ENCODE data around the gene NCKAP5.

NCKAP5 gene

GRCh38 chr2:132772340-132772739 lies 795.9 kb downstream of the NCKAP5 start:
- DNase-seq = no peak

DNA sequence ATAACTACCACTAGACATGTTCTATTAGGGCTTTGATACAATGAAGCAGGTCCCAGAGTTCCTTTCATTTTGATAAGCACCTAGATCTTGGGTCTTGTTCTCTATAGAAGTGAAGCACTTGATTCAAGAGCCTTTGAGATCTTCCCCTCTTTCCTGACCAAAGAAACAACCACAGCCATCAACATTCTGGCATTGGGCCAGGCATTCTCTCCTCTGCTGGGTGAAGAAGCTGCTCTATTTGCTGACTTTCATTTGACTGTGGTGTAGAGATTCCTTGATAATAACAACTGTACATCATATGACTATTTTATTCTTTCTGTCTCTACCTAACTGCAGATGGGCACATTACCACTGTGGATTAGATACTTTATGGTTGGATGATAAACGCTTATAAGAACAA lies 801.7 kb downstream of the NCKAP5 start:
- no peak for DNase-seq

DNA sequence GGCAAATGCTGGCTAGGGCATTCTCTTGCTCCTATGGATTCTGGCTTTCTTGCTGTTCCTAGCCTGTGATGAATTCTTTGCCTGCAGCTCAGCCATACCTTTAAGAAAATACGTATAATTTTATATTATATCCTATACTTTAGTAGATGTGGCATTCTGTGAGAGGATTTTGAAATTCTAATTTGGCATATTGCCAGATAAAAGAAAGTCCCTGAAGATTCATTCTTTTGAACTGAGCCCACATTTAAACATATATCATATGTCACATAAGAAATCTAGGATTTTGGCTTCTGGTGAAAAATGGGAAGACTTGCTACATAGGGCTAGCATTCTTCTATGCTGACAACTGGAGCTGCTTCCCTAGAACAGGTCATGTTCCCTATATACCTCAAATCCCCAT lies 806.8 kb downstream of the NCKAP5 start:
- no peak for DNase-seq

DNA sequence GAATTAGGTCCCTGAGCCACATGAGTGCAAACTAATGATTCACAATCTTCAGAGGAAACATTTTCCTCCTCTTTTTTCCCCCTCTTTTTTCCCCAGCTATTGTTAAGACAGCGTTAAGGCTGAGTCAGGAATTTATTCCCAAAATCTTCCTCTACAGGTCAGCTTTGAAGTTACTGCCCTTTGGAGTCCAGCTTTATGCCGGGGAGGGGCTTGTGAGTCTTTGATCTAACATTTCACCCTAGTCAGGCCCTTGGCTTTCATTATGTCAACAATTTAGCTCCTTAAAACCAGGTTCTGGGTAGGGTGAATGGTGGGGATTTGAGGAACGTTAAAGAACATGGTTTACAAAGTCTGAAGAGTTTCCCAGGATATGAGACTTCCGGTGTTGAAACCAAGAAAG lies 807.3 kb downstream of the NCKAP5 start:
- DNase-seq = no peak

GRCh38 chr2:132760405-132760804 lies 807.9 kb downstream of the NCKAP5 start:
- no peak for DNase-seq

- no peak for DNase-seq
Observed at GRCh38 chr2:132758995-132759394, 809.3 kb downstream of the NCKAP5 start.

GRCh38 chr2:132757676-132758075 lies 810.6 kb downstream of the NCKAP5 start:
- no peak for DNase-seq

GRCh38 chr2:132757002-132757589 lies 811.2 kb downstream of the NCKAP5 start:
- no peak for DNase-seq

- DNase-seq = no peak
Observed at GRCh38 chr2:132754867-132755472, 813.3 kb downstream of the NCKAP5 start.

DNA sequence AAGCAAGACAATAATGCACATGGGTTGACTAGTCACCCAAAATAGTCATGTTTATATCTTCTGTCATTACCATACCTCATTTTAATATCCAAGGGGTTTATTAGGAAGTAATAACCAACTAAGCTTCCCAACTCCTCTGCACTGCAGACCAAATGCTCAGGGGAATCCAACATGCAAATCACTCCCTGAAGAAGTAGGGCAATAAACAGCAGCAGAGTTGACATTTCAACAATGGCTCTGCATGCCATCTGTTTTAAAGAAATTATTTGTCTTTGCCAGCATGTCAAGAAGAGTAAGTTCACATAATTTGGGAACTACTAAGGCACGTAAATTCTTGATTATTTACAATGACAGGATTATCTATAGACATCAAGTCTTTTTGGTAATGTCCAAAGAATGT lies 813.9 kb downstream of the NCKAP5 start:
- no peak for DNase-seq

GRCh38 chr2:132752421-132753206 lies 815.6 kb downstream of the NCKAP5 start:
- DNase-seq = no peak

DNA sequence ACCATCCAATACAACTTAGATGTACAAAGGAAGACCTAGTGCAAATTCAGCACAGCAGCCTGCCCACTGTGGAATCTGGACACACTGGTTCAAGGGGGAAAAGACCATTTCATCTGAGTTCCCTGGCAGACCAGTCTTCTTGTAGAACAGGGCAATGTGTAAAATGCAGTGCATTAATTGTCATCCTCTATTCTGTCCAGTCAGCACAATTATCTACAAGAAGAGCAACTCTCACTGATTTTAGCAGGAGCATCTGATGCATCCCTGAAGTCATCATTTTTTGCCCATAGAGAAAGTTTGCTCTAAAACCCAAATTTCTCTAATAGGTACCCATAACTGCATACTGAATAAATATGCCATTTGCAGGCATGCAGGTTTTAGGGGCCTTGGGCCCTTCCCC lies 816.4 kb downstream of the NCKAP5 start:
- no peak for DNase-seq

- DNase-seq = no peak
Observed at GRCh38 chr2:132750606-132751005, 817.7 kb downstream of the NCKAP5 start.

GRCh38 chr2:132747046-132747445 lies 821.2 kb downstream of the NCKAP5 start:
- DNase-seq = no peak

DNA sequence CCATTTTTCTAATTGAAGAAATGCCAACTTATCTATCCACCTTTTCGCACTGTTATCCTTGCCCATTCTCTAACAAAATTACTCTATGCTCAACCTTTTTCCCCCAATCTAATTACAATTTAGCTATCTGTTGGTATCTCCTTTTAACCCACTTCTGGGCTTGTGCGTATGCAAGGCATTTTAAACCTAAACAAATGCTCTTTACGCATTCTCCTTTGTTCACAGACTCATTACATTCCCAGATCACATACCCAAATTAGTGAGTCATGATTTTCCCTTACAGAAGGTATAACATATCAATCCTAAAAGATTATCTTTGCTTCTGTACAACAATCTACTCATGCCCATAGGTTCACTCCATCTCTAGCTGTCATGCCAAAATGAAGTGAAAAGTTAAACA lies 826.5 kb downstream of the NCKAP5 start:
- no peak for DNase-seq

GRCh38 chr2:132740081-132740720 lies 828.1 kb downstream of the NCKAP5 start:
- no peak for DNase-seq

- no peak for DNase-seq
Observed at GRCh38 chr2:132738223-132738622, 830.0 kb downstream of the NCKAP5 start.

DNA sequence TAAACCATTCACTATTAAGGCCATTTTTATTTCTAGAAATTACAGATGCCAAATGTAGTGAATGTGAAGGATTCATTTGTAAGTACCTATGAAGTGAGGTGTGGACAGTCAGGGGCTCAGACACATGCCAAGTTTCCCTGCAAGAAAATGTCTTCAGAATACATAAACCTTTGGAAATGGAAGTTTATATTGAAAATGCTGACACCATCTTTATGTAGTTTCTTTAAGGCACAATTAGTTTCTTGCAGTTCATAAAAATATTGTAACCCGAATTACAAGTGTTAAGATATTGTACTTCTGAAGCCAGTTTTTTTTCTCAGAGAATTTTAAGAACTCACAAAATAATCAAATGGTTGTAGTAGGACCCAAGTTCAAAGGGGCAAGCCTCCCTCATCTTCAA lies 832.2 kb downstream of the NCKAP5 start:
- no peak for DNase-seq

GRCh38 chr2:132734961-132735360 lies 833.3 kb downstream of the NCKAP5 start:
- no peak for DNase-seq

DNA sequence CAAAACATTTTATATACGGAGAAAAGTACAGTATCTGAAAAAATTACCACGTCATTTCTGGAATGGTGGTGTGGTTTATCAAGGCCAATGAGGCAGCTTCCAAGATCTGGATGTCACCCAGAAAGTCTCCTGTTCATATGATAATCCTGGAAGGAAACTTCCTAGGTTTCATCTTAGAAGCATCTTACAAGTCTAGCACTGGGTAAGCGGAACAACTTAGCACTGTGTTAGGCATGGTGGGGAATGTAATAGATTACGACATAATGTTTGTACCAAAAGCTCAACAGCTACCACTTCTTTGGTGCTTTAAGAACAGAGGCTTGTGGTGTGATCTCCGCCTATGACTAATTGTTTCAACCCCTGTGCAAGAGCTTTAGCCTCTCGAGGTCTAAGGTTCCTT lies 835.2 kb downstream of the NCKAP5 start:
- DNase-seq = no peak

DNA sequence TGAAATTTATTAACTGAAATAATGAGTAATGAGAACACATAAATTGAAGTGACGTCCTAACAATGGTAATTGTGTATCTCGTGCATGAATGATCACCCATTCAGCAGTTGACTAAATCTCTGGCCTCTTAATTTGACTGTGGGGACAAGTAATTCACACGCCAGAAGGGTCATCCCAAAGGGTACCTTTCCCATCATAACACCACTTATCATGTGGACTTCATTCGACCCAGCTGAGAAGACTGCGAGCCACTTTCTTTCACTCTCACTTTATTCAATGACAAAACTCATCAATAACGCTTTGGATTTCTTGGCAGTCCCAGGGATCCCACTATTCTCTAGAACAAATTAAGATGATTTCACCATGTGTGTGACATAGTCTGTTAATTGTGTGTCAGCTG lies 835.6 kb downstream of the NCKAP5 start:
- DNase-seq = no peak

DNA sequence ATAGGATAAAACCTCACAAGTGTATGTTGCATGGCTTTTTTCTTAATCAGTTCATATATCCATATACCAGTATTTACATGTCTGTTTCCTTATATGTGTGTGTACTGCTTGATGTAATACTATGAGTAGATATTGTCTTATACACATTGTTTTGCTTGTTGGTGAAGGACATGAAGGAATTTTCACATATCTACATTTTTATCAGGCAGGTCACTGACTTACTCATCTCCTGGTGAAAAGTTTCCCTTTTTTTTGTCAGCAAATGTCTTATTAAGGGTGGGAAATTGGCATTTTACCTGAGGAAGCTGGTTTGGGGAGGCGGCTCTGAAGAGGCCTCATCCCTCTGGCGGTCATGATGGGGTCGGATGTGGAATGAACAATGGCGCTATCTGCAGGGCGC lies 836.8 kb downstream of the NCKAP5 start:
- DNase-seq = no peak

DNA sequence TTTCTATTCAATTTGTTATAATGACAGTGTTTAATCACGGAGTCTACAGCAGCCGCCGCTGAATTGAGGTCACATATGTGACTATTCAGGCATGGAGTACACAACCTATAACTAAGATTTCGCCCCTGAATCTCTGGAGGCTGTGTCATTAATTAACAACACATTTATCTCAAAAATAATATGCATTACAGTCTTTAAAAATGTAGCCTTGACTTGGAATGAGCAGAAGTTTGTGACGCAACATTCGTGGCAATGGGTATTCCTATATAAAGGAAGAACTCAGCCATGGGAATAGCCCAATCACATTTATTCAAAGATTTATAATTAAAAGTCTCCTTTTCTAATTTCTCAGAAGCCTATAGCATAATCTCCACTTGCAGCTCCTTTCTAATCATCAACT lies 837.7 kb downstream of the NCKAP5 start:
- DNase-seq = no peak

DNA sequence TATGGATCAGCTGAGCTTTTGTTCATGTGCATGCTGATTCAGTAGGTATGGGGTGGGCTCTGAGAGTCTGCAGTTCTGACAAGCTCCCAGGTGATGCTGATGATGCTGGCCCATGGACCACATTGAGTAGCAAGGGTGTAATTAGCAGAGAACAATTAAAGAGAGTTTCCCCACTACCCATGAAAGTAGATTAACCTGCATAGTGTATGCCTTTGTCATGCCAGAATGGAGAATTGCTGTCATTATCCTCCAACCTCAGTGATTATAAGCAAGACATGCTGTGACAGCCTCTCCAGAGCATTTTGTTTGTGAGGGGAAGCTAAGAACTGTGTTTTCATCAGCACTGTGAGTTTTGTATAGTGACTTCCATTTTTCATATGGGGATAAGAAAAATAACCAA lies 838.7 kb downstream of the NCKAP5 start:
- DNase-seq = no peak

Data from activated CD4-positive, alpha-beta T cell treated with anti-CD3 and anti-CD28 coated beads for 1 hour (primary cell).